SK-N-SH (cell line): ENCODE data around the gene YBX2.

Source experiments
- CTCF ChIP-seq: fragments of 200-600 bp; sonication (generic); IDR thresholded peaks from 2 replicates; pipeline ENCODE4 v1.6.1; 2017; ENCODE audit warnings: antibody characterized with exemption, mild to moderate bottlenecking, moderate library complexity
- EZH2phosphoT487 ChIP-seq: fragments of 200-600 bp; sonication (generic); IDR thresholded peaks from 2 replicates; pipeline ENCODE4 v1.6.1; 2017; ENCODE audit warnings: low read depth, mixed run types, mild to moderate bottlenecking, antibody characterized with exemption, moderate library complexity, borderline replicate concordance
- FOXJ3 ChIP-seq: sonication (generic); formaldehyde crosslinking; IDR thresholded peaks from 2 replicates; pipeline ENCODE4 v1.5.1; 2020; ENCODE audit warnings: mild to moderate bottlenecking, missing genetic modification reagents
- JUND ChIP-seq: IDR thresholded peaks from 2 replicates; pipeline ENCODE4 v1.4.0; 2012
- MAX ChIP-seq: IDR thresholded peaks from 2 replicates; pipeline ENCODE4 v1.4.0; 2012; ENCODE audit warnings: low read depth
- POLR2AphosphoS5 ChIP-seq: IDR thresholded peaks from 2 replicates; pipeline ENCODE4 v1.6.1; 2012; ENCODE audit warnings: low read depth, low read length
- RAD21 ChIP-seq: IDR thresholded peaks from 2 replicates; pipeline ENCODE4 v1.6.1; 2012; ENCODE audit warnings: mild to moderate bottlenecking, low read length
- TAF1 ChIP-seq: IDR thresholded peaks from 2 replicates; pipeline ENCODE4 v1.6.1; 2012; ENCODE audit warnings: low read depth, mild to moderate bottlenecking, low read length, moderate library complexity, borderline replicate concordance
- USF2 ChIP-seq: fragments of 150-350 bp; IDR thresholded peaks from 2 replicates; pipeline ENCODE4 v1.6.1; 2017; ENCODE audit warnings: antibody characterized with exemption, low read length, low read depth, borderline replicate concordance

GRCh38 chr17:7329374-7329996 lies 35.0 kb upstream of the YBX2 start:
- peak; percentile 55 for TF ChIP-seq TAF1
- peak; percentile 49; the same call in 1 of the 2 replicates for TF ChIP-seq MAX
- peak; percentile 85 for TF ChIP-seq POLR2AphosphoS5
- TF ChIP-seq CTCF: 0 out of 2 replicates have a peak, but pooled peaks have one; percentile 9
- TF ChIP-seq EZH2phosphoT487: no peak
- no peak for TF ChIP-seq USF2
- TF ChIP-seq FOXJ3 (CRISPR knock-in tag): no peak
- TF ChIP-seq JUND: no peak
- no peak for TF ChIP-seq RAD21
